ENCODE measurements around the gene PIP4K2B.

GRCh38 chr17:38729368-38729885, 69.9 kb downstream of the PIP4K2B start:
- no peak for TF ChIP-seq REST (IDR thresholded peaks at IDR 0.05; ENCODE audit: insufficient read depth in 1 of 2, low read depth in 2 of 2, low read length in 2 of 2)
- TF ChIP-seq POLR2AphosphoS5 (IDR thresholded peaks at IDR 0.05; ENCODE audit: low read depth, low read length): no peak
- no peak for TF ChIP-seq TAF1 (IDR thresholded peaks at IDR 0.05; ENCODE audit: borderline replicate concordance, insufficient read depth, low read length)
